DOHH2 (cell line): ENCODE data around the gene ACSF3.

ENCODE experiments used
- CTCF ChIP-seq: fragments of 200-600 bp; sonication (generic); IDR thresholded peaks from one replicate; pipeline ENCODE4 v1.5.1; 2014; ENCODE audit warnings: antibody characterized with exemption, mild to moderate bottlenecking, low read depth, low read length; ENCODE audit not compliant: poor library complexity, severe bottlenecking
- EZH2phosphoT487 ChIP-seq: fragments of 200-600 bp; sonication (generic); IDR thresholded peaks from 2 replicates; pipeline ENCODE4 v1.6.1; 2017; ENCODE audit warnings: borderline replicate concordance, mild to moderate bottlenecking, antibody characterized with exemption, low read length, moderate library complexity, mixed read lengths

GRCh38 chr16:89054261-89054661, 39.4 kb upstream of the ACSF3 start:
- TF ChIP-seq EZH2phosphoT487 (no peak), CTCF (no peak)
